Midbrain (tissue), 1 donor: ENCODE results near the gene CHD5.

Source experiments
- DNase-seq: peaks from one replicate; lab custom pipeline; 2025; lab: John Stamatoyannopoulos, UW

CHD5 gene

DNA sequence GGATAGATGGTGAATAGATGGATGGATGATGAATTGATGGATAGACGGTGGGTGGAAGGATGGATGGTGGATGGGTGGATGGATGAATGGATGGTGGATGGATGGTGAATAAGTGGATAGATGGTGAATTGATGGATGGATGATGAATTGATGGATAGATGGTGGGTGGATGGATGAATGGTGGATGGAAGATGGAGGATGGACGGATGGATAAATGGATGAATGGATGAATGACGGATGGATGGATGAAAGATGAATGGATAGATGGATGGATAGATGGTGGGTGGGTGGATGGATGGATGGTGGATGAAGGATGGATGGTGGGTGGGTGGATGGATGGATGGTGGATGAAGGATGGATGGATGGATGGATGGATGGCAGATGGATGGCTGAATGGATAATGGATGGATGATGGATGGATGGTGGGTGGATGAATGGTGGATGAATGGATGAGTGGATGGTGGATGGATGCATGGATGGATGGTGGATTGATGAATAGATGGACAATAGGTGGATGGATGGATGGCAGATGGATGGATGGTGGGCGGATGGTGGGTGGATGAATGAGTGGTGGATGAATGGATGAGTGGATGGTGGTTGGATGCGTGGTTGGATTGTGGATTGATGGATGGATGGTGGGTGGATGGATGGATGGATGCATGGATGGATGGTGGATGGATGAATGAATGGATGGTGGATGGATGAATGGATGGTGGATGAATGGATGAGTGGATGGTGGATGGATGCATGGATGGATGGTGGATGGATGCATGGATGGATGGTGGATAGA lies 5.3 kb downstream of the CHD5 start:
- no peak for DNase-seq

DNA sequence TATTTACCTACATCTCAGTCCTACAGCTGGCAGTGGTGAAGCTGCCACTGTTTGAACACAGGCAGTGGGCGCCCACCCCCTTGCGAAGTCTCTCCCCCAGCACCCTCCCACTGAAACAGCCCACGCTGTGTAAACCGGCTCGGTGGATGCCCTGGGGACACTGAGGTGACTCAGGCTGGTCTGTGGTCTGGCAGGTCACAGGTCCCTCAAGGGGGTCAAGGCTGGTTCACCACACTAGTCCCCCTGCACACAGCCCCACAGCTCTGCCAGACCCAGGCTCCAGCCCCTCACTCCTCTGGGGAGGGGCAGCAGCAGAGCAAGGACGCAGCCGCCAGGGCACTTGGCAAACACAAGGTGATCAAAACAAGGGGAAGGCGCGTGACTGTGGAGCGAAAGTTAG lies 7.6 kb downstream of the CHD5 start:
- DNase-seq = no peak

DNA sequence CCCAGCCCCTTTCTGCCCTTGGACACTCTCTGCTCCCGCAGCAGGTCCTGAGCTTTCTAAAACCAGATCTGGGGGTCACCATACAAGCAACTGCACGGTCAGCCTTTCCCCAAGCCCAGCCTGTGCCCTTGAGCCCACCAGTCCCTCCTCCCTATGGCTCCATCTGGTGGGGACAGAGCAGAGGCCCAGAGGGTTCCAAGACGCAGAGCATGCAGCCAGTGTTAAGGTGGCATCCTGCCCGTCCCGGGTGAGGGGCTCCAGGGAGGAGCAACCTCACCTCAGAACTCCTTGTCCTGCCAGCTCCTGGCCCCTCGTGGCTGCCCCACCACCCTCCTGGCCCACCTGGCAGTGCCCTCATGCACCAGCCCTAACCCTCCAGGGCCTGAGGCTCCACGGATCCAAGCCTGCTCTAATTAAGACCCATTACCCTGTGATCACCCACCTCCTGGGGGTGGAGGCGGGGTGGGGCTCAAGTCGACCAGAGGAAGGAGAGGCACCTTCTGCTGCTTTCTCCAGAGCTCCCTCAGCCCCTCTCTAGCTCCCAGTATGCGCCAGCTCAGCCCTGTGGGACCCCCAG lies 8.5 kb downstream of the CHD5 start:
- no peak for DNase-seq

DNA sequence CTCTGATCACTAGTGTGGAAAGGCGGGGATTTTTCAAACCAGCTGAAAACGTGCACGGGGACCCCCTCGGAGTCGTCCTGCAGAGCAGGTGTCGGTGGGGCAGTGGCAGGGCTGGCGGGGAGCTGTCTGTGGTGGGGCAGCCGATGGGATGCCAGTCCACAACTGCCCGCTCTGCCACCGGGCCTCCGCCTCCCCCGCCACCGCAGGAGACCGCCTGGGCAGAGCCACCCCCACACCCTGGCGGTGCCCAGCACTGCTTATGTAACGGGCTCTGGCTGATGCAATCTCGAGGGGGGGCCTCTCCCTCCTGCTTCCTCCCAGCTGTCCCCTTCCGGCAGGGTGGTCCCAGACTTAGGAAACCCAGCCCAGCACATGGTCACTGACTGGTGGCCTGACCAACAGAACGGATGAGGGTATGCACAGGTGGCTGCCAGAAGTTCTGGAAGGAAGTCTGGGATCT lies 9.3 kb downstream of the CHD5 start:
- DNase-seq = no peak

DNA sequence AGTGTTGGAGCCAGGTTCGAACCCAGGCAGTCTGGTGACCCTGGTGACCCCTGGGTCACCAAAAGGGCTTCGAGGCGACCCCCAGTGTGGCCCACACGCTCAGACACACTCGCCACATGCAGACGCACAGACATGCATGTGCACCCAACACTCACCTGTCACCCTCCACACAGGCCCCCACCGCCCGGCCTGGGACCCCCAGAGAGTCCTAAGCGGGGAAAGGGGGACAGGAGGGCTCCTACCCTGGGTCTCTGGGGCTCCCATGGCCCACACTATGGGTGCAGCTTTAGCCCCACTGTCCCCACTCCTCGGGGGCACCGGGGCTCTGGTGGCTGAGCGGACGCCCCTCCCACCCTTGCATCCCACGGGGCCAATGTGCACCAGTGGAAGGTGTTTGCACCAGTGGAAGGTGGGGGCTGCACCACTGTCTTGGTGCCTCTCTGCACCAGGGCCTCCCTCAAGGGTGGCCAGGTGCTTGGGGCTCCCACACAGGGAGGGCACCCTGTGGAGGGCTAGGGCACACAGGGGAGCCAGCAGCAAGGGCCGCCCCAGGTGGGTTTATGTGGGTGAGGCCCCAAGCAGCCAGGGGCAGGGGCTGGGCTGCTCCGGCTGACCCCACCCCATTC lies 9.9 kb downstream of the CHD5 start:
- DNase-seq = no peak

DNA sequence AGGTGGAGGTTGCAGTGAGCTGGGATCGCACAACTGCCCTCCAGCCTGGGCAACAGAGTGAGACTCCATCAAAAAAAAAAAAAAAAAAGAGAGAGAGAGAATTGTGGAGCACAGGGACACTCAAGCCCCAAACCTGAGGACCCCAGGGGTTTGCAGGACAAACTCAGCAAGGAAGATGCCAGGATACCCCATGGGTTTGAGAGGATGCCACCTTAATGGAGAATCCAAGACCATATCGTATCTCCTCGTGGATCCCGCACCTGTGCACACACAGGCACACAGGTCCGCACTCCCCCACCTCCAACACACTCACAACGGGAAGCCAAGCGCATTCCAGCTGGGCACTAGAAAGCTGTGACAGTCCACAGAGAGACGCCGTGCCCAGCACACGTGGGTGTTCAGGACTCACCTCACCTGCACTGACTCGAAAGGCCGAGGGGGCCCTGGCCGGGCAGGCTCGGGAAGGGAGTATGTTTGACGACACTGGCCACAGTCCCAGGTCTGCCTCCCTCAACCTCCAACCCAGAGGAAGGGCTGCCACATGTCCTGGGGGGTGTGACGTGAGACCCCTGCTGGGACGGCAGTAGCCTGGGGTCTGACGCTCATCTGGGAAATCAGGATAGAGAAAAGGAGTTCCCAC lies 11.1 kb downstream of the CHD5 start:
- DNase-seq = no peak

DNA sequence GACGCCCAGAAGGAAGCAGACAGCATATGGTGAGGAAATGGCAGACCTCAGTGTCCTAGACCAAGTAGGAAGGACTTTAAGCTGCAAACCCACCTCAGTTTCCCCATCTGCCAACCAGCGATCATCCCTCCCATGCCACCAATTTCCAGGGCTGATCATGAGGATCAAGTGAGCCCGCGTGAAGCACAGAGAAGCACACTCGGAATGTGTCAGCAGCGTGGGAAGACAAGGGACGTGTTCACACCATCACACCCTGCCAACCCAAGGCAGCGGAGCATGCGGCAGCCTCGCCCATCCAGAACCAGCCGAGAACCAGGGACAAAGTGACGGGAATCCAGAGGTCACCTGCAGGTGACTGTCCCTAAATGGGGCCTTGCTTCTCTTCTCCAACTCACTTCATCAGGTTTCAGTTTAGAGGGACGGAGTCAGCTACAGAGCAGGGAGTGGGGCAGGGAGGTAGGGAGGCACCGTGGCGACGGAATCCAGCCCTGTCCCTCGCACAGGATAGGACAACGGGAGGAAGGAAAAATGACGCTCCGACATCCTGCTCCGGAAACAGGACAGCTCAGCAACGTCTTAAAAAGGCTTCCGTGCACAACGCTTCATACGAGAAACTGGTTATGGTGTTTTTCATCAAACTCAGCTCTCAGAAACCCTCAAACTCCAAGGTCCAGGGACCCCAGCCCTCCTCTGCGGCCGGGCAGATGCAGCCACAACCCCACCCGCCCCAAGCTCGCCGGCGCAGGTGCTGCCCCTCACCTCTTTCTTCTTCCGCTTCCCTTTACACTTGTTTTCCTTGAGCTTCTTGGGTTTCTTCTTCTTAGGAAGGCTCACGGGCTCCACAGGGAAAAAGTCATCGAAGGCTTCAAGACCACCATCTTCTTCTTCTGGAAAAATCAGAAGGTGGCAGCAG lies 12.5 kb downstream of the CHD5 start:
- no peak for DNase-seq

DNA sequence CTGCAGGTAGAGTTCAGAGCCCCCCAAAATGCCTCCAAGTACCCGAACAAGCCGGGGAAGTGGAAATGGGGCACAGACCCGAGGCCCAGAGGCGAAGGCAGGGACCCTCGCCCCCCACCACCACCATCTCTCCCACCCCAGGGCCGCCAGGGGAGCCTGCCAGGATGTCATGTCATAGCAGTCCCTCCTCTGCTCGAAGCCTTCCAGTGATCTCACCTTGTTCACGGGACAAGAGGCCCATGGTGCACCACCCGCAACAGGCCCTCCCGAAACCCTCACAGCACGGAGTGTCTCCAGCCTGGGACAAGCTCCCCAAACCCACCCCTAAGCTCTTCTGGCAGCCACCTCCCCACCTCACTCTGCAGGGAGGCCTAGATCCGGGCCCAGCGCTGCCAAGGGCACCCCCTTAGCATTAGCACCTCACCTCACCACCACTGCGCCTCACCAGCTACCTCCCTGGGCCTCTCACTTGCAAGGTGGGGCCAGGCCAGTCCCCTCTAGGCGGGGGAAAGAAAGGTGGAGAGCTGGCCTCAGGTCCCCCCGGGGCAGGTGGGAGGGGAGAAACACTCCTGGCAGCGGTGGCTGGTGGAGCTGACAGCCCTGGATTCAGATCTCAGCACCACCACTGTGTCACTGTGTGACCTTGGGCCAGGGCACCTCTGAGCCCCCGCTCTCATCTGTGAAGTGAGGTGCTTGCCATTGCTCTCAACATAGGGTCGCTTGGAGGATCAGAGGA lies 13.3 kb downstream of the CHD5 start:
- no peak for DNase-seq

DNA sequence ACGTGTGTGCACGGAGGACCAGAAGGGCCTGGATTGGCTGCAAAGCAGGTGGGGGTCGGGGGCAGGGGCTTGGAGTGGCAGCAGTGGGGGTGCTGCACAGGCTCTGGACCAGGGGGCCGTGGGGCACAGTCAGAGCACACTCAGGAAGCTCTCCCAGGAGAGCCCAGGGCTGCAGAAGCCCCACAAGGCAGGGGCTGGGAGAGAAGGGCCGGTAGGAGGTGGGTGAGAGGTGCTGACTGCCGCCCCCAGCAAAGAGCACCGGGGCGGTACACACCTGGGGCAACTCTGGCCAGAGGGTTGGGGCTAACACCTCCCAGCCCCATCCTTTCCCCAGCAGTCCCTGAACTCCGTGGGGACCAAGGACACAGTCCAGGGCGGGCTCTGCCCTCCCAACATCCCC lies 13.9 kb downstream of the CHD5 start:
- DNase-seq = no peak

DNA sequence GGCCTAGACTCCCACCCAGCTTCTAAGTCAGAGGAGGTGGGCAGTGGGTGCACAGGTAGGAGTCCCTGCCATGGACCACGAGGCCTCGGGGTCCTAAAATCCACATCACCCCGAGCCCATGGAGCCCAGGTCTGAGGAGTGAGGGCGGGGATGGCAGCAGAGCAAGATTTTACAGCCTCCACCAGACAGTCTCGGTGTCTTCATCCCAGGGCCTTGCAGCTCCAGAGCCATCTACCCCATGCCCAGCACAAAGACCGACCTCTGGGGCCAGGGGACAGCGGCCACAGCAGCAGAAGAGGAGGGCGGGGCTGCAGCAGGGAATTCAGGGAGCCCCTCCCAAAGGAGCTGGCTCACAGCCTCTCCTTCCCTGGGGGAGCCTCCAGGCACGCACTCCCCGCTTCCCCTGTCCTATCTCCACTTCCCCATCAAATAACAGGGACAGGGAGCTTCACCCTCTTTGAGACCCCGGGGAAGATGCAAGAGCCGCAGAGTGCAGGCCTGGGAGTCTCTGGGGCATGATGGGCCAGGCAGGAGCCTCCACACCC lies 14.6 kb downstream of the CHD5 start:
- no peak for DNase-seq

DNA sequence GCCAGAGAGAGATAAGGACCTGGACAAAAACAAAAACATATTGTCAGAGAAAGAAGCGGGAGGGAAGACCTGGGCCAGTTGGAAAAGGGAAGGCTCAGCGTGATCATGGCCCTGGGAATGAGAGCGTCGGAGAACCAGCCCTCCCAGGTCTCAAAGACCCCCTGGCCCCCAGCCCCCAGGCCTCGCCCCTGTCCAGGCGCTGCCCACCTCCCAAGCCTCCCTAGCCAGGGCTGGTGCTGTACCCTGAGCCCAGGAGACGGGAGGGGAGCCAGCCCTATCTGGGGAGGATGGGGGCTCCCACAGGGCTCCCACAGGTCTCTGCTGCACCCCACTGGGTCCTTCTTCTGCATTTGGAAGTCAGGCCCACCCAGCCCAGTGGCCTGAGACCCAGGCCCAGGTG lies 15.1 kb downstream of the CHD5 start:
- DNase-seq = no peak

DNA sequence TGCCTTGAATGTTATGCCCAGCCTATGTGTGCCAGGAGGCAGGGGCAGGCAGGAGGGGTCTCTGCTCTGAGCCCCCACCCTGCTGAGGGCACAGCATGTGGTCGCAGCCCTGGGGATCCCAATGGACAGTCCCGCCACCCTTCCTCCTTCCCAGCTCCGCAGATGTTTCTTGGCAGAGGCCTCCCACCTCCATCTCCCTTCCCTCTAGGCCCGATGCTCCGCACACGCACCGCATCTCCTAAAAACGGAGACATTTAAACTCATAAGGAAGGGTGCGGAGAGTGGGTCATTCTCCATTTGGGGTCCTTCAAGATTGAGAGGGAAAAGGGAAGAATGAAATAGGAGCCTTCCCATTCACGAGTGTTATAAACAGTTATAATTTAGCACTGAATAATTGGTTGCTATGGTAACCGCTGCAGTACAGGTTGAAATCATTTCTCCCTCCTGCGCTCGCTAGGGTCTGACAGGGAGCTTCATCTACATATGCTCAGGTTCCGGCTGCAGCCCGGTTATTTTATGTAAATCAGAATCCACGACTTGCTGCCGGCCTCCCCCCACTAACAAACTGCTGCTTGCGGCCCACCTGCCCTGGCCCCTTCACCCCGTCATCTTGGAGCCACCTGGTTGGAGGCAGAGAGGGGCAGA lies 16.0 kb downstream of the CHD5 start:
- DNase-seq = no peak

DNA sequence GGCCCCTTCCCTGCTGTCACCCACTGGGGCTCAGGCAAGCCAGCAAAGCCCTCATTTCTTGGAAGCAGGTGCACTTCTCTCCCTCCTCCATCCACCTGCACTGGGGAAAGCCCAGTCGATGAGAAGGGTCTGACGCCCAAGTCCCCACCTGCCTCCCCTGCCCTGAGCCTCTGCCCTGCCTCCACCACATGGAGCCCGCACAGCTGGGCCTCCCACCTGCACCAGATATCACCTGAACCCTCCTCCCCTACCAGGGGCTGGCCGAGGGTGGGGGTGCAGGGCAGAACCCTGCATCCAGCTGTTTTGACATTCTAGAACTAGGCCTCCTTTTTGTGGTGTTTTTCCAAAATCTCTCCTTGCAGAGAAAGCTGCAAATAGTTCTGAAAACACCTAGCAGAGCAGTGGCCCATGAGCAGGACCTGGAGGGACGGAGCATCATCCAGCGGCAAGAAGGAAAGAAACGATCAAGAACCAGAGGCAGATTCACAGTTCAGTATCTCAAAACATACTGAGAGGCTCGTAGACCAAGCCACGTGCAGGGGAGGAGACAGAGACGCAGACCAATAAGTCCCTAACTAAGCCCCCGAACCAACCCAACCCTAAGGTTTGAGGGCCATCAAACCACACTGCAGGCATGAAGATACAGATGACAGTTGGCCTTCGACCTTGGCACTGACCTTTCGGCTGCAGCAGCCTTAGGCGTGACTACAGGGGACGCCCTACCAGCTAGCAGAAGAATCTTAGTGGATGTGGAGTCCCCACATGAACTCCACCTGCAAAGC lies 16.7 kb downstream of the CHD5 start:
- no peak for DNase-seq

DNA sequence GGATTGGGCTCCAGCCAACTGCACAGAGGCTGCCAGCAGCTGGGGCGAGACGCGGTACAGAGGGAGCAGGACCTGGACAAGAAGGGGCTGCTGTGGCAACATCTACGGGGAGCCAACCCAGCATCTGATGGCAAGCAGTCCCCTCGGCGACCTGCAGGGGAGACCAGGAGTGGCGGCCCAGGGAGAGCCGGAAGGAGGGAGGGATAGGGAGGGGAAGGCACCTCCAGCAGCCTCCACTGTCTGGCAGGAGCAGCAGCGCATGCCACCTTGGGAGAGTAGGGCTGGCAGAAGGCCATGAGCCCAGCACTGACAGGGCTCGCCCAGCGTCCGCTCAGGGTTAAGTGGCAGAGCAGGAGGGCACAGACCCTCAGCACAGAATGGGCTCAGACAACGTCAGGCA lies 17.3 kb downstream of the CHD5 start:
- no peak for DNase-seq

DNA sequence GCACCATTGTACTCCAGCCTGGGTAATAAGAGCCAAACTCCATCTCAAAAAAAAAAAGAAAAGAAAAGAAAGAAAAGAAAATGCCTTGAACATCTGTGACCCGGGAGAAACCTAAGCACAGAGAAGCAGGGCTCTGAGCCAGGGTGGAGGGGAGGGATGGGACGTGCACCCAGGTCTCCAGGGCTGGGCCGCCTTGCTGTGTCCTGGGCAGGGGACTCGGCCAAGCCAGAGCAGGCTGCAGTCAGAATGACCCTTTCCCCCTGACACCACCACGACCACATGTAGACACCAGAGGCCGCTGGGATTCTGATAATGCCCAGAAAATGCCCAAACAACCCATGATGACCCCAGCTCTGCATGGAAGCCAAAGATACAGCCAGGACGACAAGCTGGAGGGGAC lies 17.8 kb downstream of the CHD5 start:
- DNase-seq = no peak

DNA sequence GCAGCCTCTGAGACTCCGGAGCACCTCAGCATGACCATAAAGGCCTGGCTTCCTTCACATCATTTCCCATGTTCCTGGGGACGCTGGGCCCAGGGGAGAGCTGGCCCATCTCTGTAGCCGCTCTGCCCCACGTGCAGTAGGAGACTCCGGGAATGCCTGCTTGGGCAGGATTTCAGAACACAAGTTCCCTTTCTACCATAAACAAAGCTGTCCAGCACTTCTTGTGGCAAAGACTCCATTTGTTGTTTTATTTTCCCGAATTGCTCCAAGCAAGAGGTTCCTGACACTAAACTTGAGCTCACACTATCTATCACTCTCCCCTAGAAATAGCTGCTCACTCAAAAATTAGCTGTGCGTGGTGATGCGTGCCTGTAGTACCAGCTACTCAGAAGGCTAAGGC lies 21.9 kb downstream of the CHD5 start:
- DNase-seq = no peak

DNA sequence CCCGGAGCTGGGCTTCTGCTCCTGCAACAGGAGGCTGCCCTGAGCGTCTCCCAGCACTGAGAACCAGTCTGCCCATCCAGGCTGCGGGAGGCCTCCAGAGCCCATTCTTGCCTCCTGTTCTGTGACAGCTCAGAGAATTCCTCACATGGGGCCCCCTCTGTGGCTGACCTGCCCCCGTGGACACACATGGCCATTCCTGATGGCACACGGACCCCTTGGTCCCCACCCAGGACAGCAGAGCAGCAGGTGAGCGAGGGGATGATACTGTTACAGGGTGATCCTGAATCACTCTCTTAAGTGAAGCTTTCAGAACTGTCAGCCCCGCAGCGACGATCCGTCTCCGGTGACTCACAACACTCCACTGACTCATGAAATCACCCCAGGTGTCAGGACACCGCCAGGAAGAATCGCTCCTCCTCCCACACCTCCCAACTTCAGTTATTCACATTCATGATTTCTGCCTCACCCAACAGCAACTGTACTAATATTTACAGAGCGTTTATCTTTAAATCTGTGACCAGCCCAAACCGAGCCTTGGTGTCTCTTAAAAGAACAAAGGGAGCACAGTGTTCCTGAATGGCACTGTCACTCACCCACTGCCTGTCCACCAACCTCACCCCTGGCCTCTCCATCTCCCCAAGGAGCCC lies 22.5 kb downstream of the CHD5 start:
- DNase-seq = no peak

DNA sequence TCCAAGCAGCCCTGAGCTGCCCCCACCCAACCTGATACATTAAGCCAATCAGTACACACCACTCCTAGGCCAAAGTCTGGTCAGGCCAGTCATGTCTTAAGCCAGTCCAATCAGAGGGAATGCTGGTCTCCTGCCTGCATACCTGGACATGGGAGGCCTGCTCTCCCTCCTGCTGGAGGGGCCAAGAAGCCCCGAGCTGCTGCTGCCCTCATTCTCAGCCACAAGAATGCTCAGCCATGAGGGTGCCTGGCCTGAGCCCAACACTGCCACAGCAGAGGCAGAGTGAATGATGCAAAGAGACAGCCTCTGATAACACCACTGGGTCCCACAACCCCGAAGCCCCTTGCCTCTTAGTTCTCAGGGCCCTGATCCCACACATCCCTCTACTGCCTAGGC lies 23.0 kb downstream of the CHD5 start:
- DNase-seq = no peak
